ENCODE results near the gene PDLIM1. TPM values are rescaled to one million over a fixed set of nuclear protein-coding genes. Genes with fewer than 3 reads are reported as not detected.

PDLIM1 gene
- total RNA-seq, 2 donors from 2014 or later: 1.4 to 1.7 TPM

- no peak overlapping the region for H3K27ac Mint-ChIP-seq
Observed at GRCh38 chr10:95328013-95328412, 37.2 kb upstream of the PDLIM1 start.

DNA sequence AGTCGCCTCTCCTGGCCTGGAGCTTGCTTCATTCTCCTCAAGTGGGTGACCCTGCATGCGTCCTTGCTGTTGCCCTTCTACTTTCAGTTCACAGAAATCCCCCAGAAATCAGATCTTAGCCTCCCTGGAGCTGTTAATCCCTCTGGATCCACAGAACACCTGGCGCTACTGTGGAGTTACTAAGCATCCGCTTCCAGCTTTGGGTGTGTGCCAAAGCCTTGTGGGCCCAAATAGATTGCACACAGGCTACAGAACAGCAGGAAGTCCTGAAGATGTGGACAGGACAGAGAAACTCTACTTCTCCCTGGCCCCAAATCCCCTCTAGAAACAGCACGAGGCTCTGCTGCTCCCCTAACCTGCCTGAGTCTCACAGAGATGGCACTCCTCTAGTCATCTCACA, 36.6 kb upstream of the PDLIM1 start:
- Mint-ChIP-seq H3K27me3 (ENCODE audit: low read depth) (no peaks in the 10 kb centered on the region), H3K4me1 (ENCODE audit: low read depth) (no peaks in the 10 kb centered on the region), H3K36me3 (ENCODE audit: insufficient read depth in 2 of 2) (no peaks in the 10 kb centered on the region), H3K4me3 (no peak overlapping the region), H3K27ac (no peak overlapping the region), H3K9me3 (no peaks in the 10 kb centered on the region)
- DNase-seq (no peak), ATAC-seq (replicated peaks in 1 of 2) (no peak)

More at GRCh38 chr10:95328013-95328412, 37.2 kb upstream of the PDLIM1 start:
- Mint-ChIP-seq H3K9me3 (no peaks in the 10 kb centered on the region), H3K4me3 (no peak overlapping the region), H3K4me1 (ENCODE audit: low read depth) (no peaks in the 10 kb centered on the region), H3K27me3 (ENCODE audit: low read depth) (no peaks in the 10 kb centered on the region), H3K36me3 (ENCODE audit: insufficient read depth in 2 of 2) (no peaks in the 10 kb centered on the region)
- no peak for ATAC-seq (replicated peaks in 1 of 2)
- DNase-seq: no peak

- DNase-seq (no peak), ATAC-seq (replicated peaks in 1 of 2) (no peak)
- H3K4me3 Mint-ChIP-seq: no peak overlapping the region
- no peaks in the 10 kb centered on the region for H3K4me1 Mint-ChIP-seq (ENCODE audit: low read depth)
- H3K9me3 Mint-ChIP-seq: no peaks in the 10 kb centered on the region
- H3K27me3 Mint-ChIP-seq (ENCODE audit: low read depth): no peaks in the 10 kb centered on the region
- H3K36me3 Mint-ChIP-seq (ENCODE audit: insufficient read depth in 2 of 2): no peaks in the 10 kb centered on the region
- no peak overlapping the region for H3K27ac Mint-ChIP-seq
Observed at GRCh38 chr10:95326396-95326795, 35.6 kb upstream of the PDLIM1 start.

- no peaks in the 10 kb centered on the region for H3K36me3 Mint-ChIP-seq (ENCODE audit: insufficient read depth in 2 of 2)
- H3K4me1 Mint-ChIP-seq (ENCODE audit: low read depth): no peaks in the 10 kb centered on the region
- H3K27me3 Mint-ChIP-seq (ENCODE audit: low read depth): no peaks in the 10 kb centered on the region
- H3K9me3 Mint-ChIP-seq: no peaks in the 10 kb centered on the region
- DNase-seq (no peak), ATAC-seq (replicated peaks in 1 of 2) (no peak)
- H3K4me3 Mint-ChIP-seq: no peak overlapping the region
- H3K27ac Mint-ChIP-seq: no peak overlapping the region
Observed at GRCh38 chr10:95325863-95326262, 35.1 kb upstream of the PDLIM1 start.

DNA sequence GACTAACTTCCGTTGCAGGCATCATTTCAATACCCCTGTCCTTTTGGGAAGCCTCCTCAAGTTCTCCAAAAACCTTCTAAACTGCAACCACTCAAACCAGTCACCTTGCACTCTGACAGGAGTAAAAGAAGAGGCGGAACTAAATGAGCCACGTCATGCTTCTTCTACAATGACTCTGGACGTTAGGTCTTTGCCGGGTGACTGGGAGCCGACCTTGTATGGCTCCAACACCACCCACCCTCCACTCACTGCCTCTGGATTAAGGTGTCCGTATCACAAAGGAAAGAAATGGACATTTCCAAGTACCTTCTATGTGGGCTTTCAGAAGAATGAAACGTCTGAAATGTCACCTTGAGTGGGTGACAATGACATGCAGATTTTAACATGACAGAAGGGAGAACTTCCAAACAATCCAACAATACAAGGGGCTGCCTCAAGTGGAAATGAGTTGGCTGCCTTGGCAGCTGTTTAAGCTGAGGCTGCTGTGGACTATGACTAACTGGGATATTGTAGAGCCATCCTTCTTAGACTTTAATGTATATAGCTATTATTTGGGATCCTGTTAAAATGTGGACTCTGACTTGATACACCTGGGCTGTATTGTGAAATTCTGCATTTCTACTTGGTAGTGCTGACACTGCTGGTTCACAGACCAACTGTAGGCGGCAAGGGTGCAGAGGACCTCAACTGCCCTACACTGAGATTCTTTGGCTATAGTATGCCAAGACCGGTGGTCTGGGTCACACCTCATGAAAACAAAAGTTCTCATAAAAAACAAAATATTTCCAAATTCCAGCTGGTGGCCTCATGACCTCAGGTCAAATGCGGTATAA, 33.8 kb upstream of the PDLIM1 start:
- Mint-ChIP-seq H3K4me3 (no peak overlapping the region), H3K4me1 (ENCODE audit: low read depth) (no peaks in the 10 kb centered on the region), H3K27ac (no peak overlapping the region), H3K9me3 (no peaks in the 10 kb centered on the region), H3K36me3 (ENCODE audit: insufficient read depth in 2 of 2) (no peaks in the 10 kb centered on the region), H3K27me3 (ENCODE audit: low read depth) (no peaks in the 10 kb centered on the region)
- ATAC-seq (replicated peaks in 1 of 2): no peak
- no peak for DNase-seq

DNA sequence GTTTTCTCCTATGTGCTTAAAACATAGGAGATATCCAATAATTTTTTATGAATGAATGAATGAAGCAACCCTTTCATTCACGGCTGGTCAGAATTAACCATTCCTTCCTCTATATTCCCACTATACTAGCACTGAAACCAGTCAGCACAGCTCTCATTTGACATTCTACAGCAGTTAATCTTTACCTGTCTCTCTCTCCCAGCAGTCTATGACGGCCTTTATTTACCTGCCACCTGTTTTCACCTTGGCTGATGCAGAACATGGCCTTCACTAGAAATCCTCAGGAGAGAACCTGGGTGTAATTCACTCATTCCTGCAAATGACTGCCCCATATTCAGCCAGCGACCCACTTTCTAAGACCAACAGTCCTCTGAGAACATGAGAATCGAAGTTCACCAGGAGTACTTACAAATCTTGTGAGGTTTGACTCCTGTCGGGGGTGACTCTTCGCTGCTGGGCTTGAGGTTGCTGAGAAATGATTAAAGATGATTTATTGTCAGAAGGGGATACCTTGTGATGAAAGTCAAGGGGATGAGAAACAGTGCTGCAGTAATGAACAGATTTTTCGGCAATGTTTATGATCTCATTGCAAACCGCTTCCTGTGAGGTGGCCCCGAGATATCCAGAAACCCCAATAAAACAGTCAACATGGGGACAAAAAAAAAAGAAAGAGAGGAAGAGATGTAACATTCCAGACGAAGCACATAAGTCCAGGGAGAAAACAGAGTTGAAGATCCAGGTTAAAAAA, 30.9 kb upstream of the PDLIM1 start:
- no peaks in the 10 kb centered on the region for H3K9me3 Mint-ChIP-seq
- no peak overlapping the region for H3K4me3 Mint-ChIP-seq
- no peaks in the 10 kb centered on the region for H3K4me1 Mint-ChIP-seq (ENCODE audit: low read depth)
- ATAC-seq (replicated peaks in 1 of 2) (no peak), DNase-seq (no peak)
- no peaks in the 10 kb centered on the region for H3K36me3 Mint-ChIP-seq (ENCODE audit: insufficient read depth in 2 of 2)
- H3K27me3 Mint-ChIP-seq (ENCODE audit: low read depth): no peaks in the 10 kb centered on the region
- H3K27ac Mint-ChIP-seq: no peak overlapping the region

GRCh38 chr10:95319239-95319638, 28.4 kb upstream of the PDLIM1 start:
- DNase-seq (no peak), ATAC-seq (replicated peaks in 1 of 2) (no peak)
- no peaks in the 10 kb centered on the region for H3K36me3 Mint-ChIP-seq (ENCODE audit: insufficient read depth in 2 of 2)
- no peak overlapping the region for H3K27ac Mint-ChIP-seq
- H3K4me3 Mint-ChIP-seq: no peak overlapping the region
- no peaks in the 10 kb centered on the region for H3K9me3 Mint-ChIP-seq
- H3K27me3 Mint-ChIP-seq (ENCODE audit: low read depth): no peaks in the 10 kb centered on the region
- H3K4me1 Mint-ChIP-seq (ENCODE audit: low read depth): no peaks in the 10 kb centered on the region

- ATAC-seq (replicated peaks in 1 of 2) (no peak), DNase-seq (no peak)
- no peaks in the 10 kb centered on the region for H3K36me3 Mint-ChIP-seq (ENCODE audit: insufficient read depth in 2 of 2)
- no peaks in the 10 kb centered on the region for H3K9me3 Mint-ChIP-seq
- no peak overlapping the region for H3K4me3 Mint-ChIP-seq
- no peak overlapping the region for H3K27ac Mint-ChIP-seq
- H3K4me1 Mint-ChIP-seq (ENCODE audit: low read depth): no peaks in the 10 kb centered on the region
- H3K27me3 Mint-ChIP-seq (ENCODE audit: low read depth): peaks cover 4% of the 10 kb centered on the region
Observed at GRCh38 chr10:95315509-95315908, 24.7 kb upstream of the PDLIM1 start.

- Mint-ChIP-seq H3K9me3 (no peaks in the 10 kb centered on the region), H3K4me3 (no peak overlapping the region), H3K4me1 (ENCODE audit: low read depth) (peaks cover 11% of the 10 kb centered on the region), H3K27ac (no peak overlapping the region), H3K27me3 (ENCODE audit: low read depth) (peaks cover 10% of the 10 kb centered on the region), H3K36me3 (ENCODE audit: insufficient read depth in 2 of 2) (no peaks in the 10 kb centered on the region)
- no peak for DNase-seq
- ATAC-seq (replicated peaks in 1 of 2): no peak
Observed at GRCh38 chr10:95314192-95314918, 23.6 kb upstream of the PDLIM1 start.

GRCh38 chr10:95312986-95313495, 22.2 kb upstream of the PDLIM1 start:
- no peak for ATAC-seq (replicated peaks in 1 of 2)
- Mint-ChIP-seq H3K36me3 (ENCODE audit: insufficient read depth in 2 of 2) (no peaks in the 10 kb centered on the region), H3K9me3 (no peaks in the 10 kb centered on the region), H3K27me3 (ENCODE audit: low read depth) (peaks cover 10% of the 10 kb centered on the region), H3K4me1 (ENCODE audit: low read depth) (peaks cover 22% of the 10 kb centered on the region), H3K4me3 (no peak overlapping the region), H3K27ac (no peak overlapping the region)
- no peak for DNase-seq

GRCh38 chr10:95312257-95312656, 21.5 kb upstream of the PDLIM1 start:
- no peak overlapping the region for H3K27ac Mint-ChIP-seq
- H3K4me1 Mint-ChIP-seq (ENCODE audit: low read depth): peaks cover 22% of the 10 kb centered on the region
- no peaks in the 10 kb centered on the region for H3K9me3 Mint-ChIP-seq
- ATAC-seq (replicated peaks in 1 of 2): no peak
- no peak for DNase-seq
- no peaks in the 10 kb centered on the region for H3K36me3 Mint-ChIP-seq (ENCODE audit: insufficient read depth in 2 of 2)
- peaks cover 10% of the 10 kb centered on the region for H3K27me3 Mint-ChIP-seq (ENCODE audit: low read depth)
- no peak overlapping the region for H3K4me3 Mint-ChIP-seq

GRCh38 chr10:95309958-95310357, 19.2 kb upstream of the PDLIM1 start:
- Mint-ChIP-seq H3K9me3 (no peaks in the 10 kb centered on the region), H3K36me3 (ENCODE audit: insufficient read depth in 2 of 2) (no peaks in the 10 kb centered on the region), H3K27ac (no peak overlapping the region), H3K27me3 (ENCODE audit: low read depth) (peaks cover 10% of the 10 kb centered on the region), H3K4me3 (peak overlapping the region in 1 of 2 donors; percentile 2), H3K4me1 (ENCODE audit: low read depth) (peaks cover 22% of the 10 kb centered on the region)
- ATAC-seq (replicated peaks in 1 of 2) (no peak), DNase-seq (no peak)
